OCI-LY3 (cell line): ENCODE data around the gene DNAH10.

Source experiments
- H2AFZ ChIP-seq: fragments of 200-600, 300-600 bp; shearing (Covaris generic); 2 replicates; pipeline ENCODE4 v1.6.0; 2014; ENCODE audit warnings: antibody characterized with exemption, low read depth, low read length
- H3K27ac ChIP-seq: fragments of 200-600, 300-600 bp; sonication (generic); 2 replicates; pipeline ENCODE4 v1.5.1; 2014; ENCODE audit warnings: mild to moderate bottlenecking, low read length, moderate library complexity, mixed read lengths
- H3K27me3 ChIP-seq: fragments of 200-600, 300-600 bp; sonication (generic); 2 replicates; pipeline ENCODE4 v1.6.1; 2014; ENCODE audit warnings: low read depth, low read length, mixed read lengths
- H3K36me3 ChIP-seq: fragments of 200-600, 300-600 bp; sonication (generic); replicated peaks from 2 replicates; pipeline ENCODE3; 2014; ENCODE audit warnings: low read depth, low read length, mixed read lengths
- H3K4me1 ChIP-seq: fragments of 300-600, 200-600 bp; sonication (generic); 2 replicates; pipeline ENCODE4 v1.6.1; 2014; ENCODE audit warnings: low read length, mixed read lengths
- H3K4me2 ChIP-seq: fragments of 200-600, 300-600 bp; sonication (generic); 2 replicates; pipeline ENCODE4 v1.6.1; 2014; ENCODE audit warnings: low read length, mixed read lengths
- H3K4me3 ChIP-seq: fragments of 300-600, 200-600 bp; sonication (generic); 2 replicates; pipeline ENCODE4 v1.5.1; 2014; ENCODE audit warnings: antibody characterized with exemption, mild to moderate bottlenecking, low read length, moderate library complexity
- H3K79me2 ChIP-seq: fragments of 300-600, 200-600 bp; shearing (Covaris generic); 2 replicates; pipeline ENCODE4 v1.6.1; 2014; ENCODE audit warnings: mild to moderate bottlenecking, low read length, mixed read lengths
- H3K9ac ChIP-seq: fragments of 300-600, 200-600 bp; shearing (Covaris generic); 2 replicates; pipeline ENCODE4 v1.6.0; 2014; ENCODE audit warnings: mild to moderate bottlenecking, low read length, moderate library complexity
- H3K9me3 ChIP-seq: fragments of 200-600, 300-600 bp; shearing (Covaris generic); 2 replicates; pipeline ENCODE4 v1.6.1; 2014; ENCODE audit warnings: low read length, mixed read lengths; ENCODE audit not compliant: insufficient read depth
- H4K20me1 ChIP-seq: fragments of 200-600, 300-600 bp; sonication (generic); 2 replicates; pipeline ENCODE4 v1.6.1; 2016; ENCODE audit warnings: low read length, mixed read lengths; ENCODE audit not compliant: insufficient read depth
- CTCF ChIP-seq: fragments of 200-600, 300-600 bp; sonication (generic); IDR thresholded peaks from 2 replicates; pipeline ENCODE4 v1.5.1; 2014; ENCODE audit warnings: antibody characterized with exemption, low read length, low read depth
- EZH2phosphoT487 ChIP-seq: fragments of 200-600 bp; shearing (Covaris generic); IDR thresholded peaks from 2 replicates; pipeline ENCODE4 v1.6.1; 2018; ENCODE audit warnings: antibody characterized with exemption, mixed run types, low read depth

Gene DNAH10

GRCh38 chr12:123749355-123749754 lies 12.7 kb upstream of the DNAH10 start:
- Histone ChIP-seq H4K20me1 (no peaks in the 10 kb centered on the region), H3K27me3 (no peaks in the 10 kb centered on the region), H2AFZ (no peak overlapping the region), H3K9me3 (no peaks in the 10 kb centered on the region), H3K9ac (no peak overlapping the region), H3K27ac (no peak overlapping the region), H3K4me1 (no peaks in the 10 kb centered on the region), H3K79me2 (no peaks in the 10 kb centered on the region), H3K4me3 (no peak overlapping the region), H3K4me2 (no peak overlapping the region), H3K36me3 (peaks cover 30% of the 10 kb centered on the region)
- TF ChIP-seq CTCF (no peak), EZH2phosphoT487 (no peak)

- Histone ChIP-seq H3K4me3 (no peak overlapping the region), H3K4me2 (no peak overlapping the region), H3K27ac (no peak overlapping the region), H4K20me1 (no peaks in the 10 kb centered on the region), H3K27me3 (no peaks in the 10 kb centered on the region), H3K36me3 (peaks cover 33% of the 10 kb centered on the region), H3K9me3 (no peaks in the 10 kb centered on the region), H2AFZ (no peak overlapping the region), H3K79me2 (no peaks in the 10 kb centered on the region), H3K4me1 (no peaks in the 10 kb centered on the region), H3K9ac (no peak overlapping the region)
- no peak for TF ChIP-seq CTCF
Observed at GRCh38 chr12:123750159-123750656, 11.9 kb upstream of the DNAH10 start.

GRCh38 chr12:123752046-123752445 lies 10.1 kb upstream of the DNAH10 start:
- no peak overlapping the region for H3K9ac ChIP-seq
- no peaks in the 10 kb centered on the region for H3K4me1 ChIP-seq
- H2AFZ ChIP-seq = no peak overlapping the region
- H3K4me2 ChIP-seq = no peak overlapping the region
- no peaks in the 10 kb centered on the region for H4K20me1 ChIP-seq
- TF ChIP-seq EZH2phosphoT487 (no peak), CTCF (no peak)
- no peaks in the 10 kb centered on the region for H3K79me2 ChIP-seq
- H3K27ac ChIP-seq = no peak overlapping the region
- H3K27me3 ChIP-seq = no peaks in the 10 kb centered on the region
- H3K9me3 ChIP-seq = no peaks in the 10 kb centered on the region
- peaks cover 31% of the 10 kb centered on the region for H3K36me3 ChIP-seq
- no peak overlapping the region for H3K4me3 ChIP-seq

GRCh38 chr12:123754041-123754772 lies 7.9 kb upstream of the DNAH10 start:
- no peak overlapping the region for H3K9ac ChIP-seq
- no peaks in the 10 kb centered on the region for H3K27me3 ChIP-seq
- no peaks in the 10 kb centered on the region for H4K20me1 ChIP-seq
- H3K4me1 ChIP-seq = no peaks in the 10 kb centered on the region
- no peak overlapping the region for H2AFZ ChIP-seq
- H3K4me2 ChIP-seq = no peak overlapping the region
- TF ChIP-seq CTCF = peak; percentile 15; the same call in 1 of the 2 replicates
- no peak for TF ChIP-seq EZH2phosphoT487
- H3K36me3 ChIP-seq = peaks cover 28% of the 10 kb centered on the region
- no peaks in the 10 kb centered on the region for H3K79me2 ChIP-seq
- no peak overlapping the region for H3K27ac ChIP-seq
- H3K4me3 ChIP-seq = no peak overlapping the region
- H3K9me3 ChIP-seq = no peaks in the 10 kb centered on the region
